Epithelial cell of esophagus (primary cell): Measurements from ENCODE around the gene COL18A1.

Experiments
- DNase-seq: peaks from one replicate; pipeline ENCODE4 v3.0.0; 2010; ENCODE audit warnings: low read depth
- H3K4me3 ChIP-seq: 2 replicates; pipeline ENCODE4 v1.5.1; 2011; ENCODE audit warnings: mild to moderate bottlenecking, low read length, control low read depth
- TF ChIP-seq, protein P1 (sequence below): IDR thresholded peaks from 2 replicates; pipeline ENCODE4 v1.5.1; 2011; ENCODE audit warnings: low read depth, mild to moderate bottlenecking, low read length, control low read depth, inconsistent platforms; ENCODE audit not compliant: insufficient read depth; ENCODE audit errors: missing control alignments

The COL18A1 gene

DNA sequence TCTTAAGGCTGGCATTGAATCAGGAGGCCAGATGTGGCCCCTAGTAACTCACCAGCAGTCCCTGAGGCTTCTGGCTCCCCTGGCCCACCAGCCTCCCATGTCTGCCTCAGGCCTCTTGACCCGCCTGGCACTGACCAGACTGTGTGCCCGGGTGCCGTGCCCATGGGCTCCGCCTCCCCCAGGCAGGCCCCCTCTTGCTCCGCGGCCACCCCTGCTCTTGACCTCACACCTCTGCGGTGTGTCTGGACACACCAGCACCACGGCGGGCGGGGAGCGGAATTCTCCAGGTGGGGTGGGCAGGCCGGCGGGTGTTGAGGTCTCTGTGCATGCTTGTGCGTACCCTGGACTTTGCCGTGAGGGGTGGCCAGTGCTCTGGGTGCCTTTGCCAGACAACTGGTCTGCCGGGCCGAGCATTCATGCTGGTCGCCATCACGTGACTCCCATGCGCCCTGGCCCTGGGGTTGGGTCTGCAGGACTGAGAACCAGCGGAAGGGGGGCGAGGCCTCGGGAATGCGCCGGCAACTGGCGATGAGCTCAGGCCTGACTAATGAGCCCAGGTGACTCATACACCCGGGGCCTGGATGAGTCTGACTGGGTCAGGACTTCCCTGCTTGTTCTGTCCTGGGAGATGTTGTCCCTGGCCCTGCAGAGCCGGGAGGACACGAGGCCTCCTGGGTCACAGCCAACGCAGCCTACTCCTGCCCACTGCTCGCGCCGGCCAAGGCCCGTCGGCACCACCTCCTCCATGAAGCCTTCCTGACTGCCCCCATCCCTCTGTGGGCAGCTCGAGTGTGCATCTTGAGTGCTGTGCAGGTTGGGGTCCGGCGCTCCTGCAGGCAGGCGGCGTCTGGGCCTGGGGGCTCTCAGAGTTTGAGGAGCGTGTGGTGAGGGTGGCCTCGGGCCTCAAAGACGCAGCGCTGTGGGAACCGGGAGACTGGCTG is 22.6 kb downstream of the COL18A1 start:
- TF ChIP-seq, protein P1, sequence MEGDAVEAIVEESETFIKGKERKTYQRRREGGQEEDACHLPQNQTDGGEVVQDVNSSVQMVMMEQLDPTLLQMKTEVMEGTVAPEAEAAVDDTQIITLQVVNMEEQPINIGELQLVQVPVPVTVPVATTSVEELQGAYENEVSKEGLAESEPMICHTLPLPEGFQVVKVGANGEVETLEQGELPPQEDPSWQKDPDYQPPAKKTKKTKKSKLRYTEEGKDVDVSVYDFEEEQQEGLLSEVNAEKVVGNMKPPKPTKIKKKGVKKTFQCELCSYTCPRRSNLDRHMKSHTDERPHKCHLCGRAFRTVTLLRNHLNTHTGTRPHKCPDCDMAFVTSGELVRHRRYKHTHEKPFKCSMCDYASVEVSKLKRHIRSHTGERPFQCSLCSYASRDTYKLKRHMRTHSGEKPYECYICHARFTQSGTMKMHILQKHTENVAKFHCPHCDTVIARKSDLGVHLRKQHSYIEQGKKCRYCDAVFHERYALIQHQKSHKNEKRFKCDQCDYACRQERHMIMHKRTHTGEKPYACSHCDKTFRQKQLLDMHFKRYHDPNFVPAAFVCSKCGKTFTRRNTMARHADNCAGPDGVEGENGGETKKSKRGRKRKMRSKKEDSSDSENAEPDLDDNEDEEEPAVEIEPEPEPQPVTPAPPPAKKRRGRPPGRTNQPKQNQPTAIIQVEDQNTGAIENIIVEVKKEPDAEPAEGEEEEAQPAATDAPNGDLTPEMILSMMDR: no peak
- peak; percentile 95 for DNase-seq
- H3K4me3 ChIP-seq: no peak overlapping the region

DNA sequence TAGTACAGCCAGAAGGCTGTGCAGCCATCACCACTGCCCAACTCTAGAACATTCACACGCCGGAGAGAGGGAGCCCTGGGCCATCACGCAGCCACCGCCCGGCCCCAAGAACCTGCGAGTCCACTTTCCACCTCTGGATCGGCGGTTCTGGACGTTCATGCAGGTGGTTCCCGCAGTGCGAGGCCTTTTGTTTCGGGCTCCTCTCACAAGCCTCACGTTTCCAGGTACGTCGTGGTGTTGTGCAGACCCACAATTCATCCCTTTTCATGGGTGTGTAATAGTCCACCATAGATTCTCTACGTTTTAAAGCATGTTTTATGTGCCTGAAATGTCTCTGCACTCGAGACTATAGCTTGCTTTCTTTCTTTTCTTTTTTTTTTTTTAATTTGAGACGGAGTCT is 23.6 kb downstream of the COL18A1 start:
- no peak overlapping the region for H3K4me3 ChIP-seq
- TF ChIP-seq, protein P1: no peak
- DNase-seq: no peak

DNA sequence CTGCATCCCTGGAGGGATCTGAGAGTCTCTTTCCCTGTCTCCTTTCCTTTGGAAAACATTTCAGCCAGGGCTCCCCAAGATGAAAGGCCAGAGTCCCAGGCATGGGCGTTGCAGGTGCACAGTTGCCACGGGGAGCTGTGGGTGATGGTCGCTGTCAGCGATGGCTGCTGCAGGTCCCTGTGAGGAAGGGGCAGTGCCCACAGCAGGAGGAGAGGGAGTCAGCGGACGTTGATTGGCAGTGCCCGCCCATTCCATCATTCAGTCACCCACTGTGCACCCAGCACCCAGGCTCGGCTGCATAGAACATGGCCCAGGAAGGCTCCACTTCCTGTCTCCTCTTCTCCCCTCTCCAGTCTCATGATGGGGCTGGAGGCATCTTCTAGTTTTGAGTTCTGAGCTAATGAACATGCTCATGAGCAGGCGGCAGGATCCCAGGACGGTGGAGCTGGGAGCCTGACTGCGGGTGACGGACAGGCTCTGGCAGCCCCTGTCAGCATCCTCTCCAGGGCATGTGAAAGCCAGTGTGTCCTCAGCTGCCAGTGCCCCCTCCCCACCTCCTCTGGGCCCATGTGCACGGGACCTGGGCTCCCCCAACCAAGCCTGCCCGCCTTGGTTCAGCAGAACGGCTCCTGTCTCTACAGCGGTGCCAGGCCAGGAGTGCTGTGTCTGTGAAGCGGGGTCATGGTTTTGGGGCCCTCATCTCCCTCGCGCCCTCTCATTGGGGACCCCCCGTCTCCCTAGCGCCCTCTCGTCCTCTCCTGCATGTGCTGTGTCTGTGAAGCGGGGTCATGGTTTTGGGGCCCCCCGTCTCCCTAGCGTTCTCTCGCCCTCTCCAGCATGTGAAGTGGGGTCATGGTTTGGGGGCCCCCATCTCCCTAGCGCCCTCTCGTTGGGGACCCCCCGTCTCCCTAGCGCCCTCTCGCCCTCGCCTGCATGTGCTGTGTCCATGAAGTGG is 24.5 kb downstream of the COL18A1 start:
- DNase-seq: no peak
- no peak overlapping the region for H3K4me3 ChIP-seq
- TF ChIP-seq, protein P1: no peak

DNA sequence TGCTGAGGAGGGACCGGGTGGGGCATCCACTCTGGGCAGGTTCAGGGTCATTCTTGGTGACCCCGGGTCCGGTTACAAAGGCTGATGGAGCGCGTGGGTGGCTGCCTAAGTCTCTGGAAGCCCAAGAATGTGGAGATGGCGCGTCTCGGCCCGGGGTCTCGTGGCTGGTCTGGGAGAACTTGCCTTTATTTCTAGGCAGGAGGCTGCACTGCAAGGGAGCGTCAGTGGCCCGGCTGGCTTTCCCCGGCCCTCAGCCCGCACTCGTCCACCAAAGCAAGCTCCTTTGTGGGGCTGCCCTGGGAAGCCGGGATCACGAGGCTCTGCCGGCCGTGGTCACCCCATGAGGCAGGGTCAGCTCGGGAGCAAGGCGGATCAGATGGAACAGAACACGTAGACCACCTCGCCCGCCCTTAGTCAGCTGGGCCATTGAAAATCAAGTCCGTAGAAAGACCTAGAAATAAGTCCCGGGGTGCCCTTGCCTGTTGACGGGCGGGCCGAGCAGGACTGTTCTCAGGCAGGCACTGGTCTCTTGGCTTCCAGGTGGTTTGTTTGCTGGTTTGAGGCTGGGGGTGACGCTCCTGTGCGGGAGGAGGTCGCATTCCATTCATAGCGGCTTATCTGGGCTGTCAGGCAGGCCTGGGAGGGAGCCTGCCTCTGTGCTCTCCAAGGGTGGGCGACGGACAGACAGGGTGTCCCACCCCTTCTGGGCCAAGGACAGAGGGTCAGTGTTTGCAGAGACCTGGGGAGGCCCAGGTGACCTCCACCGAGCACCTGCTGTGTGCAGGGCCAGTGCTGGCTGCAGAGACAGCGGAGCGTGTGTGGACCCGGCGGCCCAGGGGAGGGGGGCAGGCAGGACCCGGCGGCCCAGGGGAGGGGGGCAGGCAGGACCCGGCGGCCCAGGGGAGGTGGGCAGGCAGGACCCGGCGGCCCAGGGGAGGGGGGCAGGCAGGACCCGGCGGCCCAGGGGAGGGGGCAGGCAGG is 25.8 kb downstream of the COL18A1 start:
- TF ChIP-seq, protein P1: no peak
- DNase-seq: no peak
- no peak overlapping the region for H3K4me3 ChIP-seq

DNA sequence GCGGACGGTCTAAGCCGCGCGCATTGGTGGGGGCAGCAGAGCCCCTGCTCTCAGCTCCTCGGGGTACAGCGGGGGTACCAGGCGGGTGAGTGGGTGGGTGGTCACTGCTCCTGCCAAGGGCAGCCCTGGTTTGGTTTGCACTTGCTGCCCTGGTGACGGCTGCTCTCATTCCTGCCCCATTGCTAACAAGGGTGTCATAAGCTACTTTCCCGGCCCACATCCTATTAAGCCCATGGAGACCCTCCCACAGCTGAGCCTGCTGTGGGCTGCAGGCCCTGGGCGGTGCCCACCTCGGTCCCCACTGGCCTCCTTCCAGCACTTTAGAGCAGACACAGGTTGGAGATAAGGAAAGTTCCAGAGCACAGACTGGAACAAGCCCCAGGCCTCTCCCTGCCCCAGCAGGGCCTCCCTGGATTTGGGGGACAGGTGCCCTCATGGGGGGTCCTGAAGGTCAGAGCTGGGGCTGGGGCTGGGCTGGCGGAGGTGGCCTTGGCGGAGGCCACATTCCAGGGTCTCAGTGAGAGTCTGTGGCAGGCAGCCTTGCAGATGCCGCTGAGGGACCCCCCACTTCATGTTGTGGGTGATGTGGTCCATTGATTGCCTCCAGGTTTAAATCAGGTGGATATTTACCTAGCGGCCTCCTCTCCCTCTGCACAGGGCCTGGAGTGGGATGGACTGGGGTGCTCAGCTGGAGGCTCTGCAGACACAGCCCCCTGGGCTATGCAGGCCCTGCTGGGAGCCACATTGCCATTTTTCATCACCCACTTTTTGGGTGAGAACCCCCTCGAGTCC is 27.0 kb downstream of the COL18A1 start:
- DNase-seq: no peak
- TF ChIP-seq, protein P1: no peak
- no peak overlapping the region for H3K4me3 ChIP-seq
